HG03469 (cell line): ENCODE data around the gene EYA2.

Source experiments
- ATAC-seq: cut with Tn5 transposase; IDR thresholded peaks from one replicate; pipeline ENCODE4 v1.9.1; 2021; ENCODE audit warnings: mild to moderate bottlenecking, moderate library complexity, moderate number of reproducible peaks; ENCODE audit not compliant: unreplicated experiment

EYA2 gene

GRCh38 chr20:47235853-47236638 is 341.4 kb downstream of the EYA2 start:
- ATAC-seq, result no peak

- ATAC-seq, result no peak
Measured at GRCh38 chr20:47236639-47236900, 341.9 kb downstream of the EYA2 start.

- no peak for ATAC-seq
Measured at GRCh38 chr20:47237715-47238114, 343.1 kb downstream of the EYA2 start.
